CMK (cell line): ENCODE measurements around the gene PAX6.

ENCODE experiments used
- DNase-seq: peaks from one replicate; pipeline ENCODE4 v3.0.0-alpha.2; 2010; ENCODE audit warnings: low read depth

Gene PAX6

GRCh38 chr11:31822175-31822926 lies 11.2 kb upstream of the PAX6 start:
- no peak for DNase-seq

DNA sequence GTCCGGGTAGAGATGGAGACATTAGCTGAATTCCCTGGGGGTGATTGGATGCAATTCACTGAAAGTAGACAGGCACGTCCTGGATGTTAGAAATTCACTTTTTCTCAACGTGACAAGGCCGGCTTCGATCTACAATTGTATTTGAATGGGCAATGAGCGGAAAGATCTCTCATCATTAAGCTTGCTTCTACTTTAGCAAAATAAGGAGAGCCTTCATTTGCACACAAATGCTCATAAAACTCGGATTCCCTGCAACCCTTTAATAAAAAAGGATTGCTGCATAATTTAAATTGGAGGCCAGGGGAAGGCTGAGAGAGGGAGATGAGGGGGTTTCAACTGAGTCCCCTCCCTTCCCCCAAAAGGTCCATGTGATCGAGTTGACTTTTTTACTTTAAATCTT lies 10.6 kb upstream of the PAX6 start:
- DNase-seq, result no peak

DNA sequence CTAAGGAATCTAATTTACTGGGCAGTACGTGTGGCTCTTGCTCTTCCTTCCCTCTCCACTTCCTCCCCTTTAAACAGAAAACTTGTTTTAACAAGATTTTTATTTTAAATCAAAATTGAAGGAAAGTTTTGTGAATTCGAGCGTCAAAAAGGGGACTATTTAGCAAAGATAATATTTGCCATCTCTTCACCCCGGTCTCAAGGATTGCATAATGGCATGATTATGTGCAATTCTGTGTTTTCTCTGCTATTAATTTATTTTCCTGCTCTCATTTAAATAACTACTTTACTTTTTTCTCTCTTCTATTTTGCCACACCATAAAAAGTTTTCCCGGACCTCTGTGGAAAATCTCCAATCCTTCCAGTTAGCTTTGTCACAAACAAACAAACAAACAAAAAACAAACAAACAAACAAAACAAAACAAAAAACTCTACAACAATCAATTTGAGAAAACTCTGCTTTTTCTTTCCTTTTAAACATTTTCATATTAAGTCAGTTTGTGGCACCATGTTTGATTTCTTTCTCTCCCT lies 10.2 kb upstream of the PAX6 start:
- DNase-seq, result no peak

- DNase-seq, result no peak
Observed at GRCh38 chr11:31820438-31820818, 9.3 kb upstream of the PAX6 start.

- DNase-seq, result no peak
Observed at GRCh38 chr11:31819621-31820437, 8.7 kb upstream of the PAX6 start.

- no peak for DNase-seq
Observed at GRCh38 chr11:31818874-31819331, 7.8 kb upstream of the PAX6 start.

DNA sequence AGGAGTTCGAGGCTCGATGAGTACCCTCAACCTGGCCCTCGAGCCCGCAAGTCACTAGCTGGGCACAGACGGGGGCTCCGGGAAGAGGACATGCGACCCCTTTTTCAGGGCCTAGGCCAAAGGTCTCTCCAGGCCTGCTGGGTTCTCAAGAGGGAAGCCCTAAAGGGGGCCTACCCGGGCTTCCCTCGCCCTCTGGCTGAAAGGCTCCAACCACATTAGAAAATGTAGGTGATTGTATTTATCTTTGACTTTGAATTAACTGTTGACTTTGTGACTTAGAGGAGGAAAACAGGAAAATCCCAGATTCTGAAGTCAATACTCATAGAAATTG lies 7.3 kb upstream of the PAX6 start:
- DNase-seq, result no peak

- DNase-seq, result no peak
Observed at GRCh38 chr11:31817621-31818424, 6.7 kb upstream of the PAX6 start.

DNA sequence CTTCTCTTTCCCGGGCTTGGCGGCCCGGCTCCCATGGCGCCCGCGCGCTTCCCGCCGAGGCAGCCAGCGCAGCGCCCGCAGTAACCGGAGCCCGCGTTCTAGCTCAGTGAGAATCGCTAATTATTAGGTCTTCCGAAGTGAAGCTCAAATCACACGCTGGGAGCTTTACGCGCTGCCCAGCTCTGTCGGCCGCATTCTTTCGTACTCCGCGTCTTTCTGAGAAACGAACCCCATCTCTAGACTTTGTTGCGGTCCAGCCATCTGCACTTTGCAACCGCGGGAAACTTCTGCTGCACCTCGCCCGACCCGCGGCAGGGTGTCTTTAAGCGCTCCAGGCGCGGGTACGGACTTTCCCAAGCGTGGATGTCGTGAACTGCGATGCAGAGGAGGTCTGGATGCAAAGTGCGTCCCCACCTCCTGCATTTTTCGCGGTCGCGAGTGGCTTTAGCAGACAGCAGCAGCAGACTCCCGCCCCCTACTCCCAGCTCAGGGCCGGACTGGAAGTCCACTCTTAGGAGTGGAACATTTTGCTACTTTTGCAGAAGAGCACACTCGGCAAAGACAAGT lies 6.0 kb upstream of the PAX6 start:
- no peak for DNase-seq

DNA sequence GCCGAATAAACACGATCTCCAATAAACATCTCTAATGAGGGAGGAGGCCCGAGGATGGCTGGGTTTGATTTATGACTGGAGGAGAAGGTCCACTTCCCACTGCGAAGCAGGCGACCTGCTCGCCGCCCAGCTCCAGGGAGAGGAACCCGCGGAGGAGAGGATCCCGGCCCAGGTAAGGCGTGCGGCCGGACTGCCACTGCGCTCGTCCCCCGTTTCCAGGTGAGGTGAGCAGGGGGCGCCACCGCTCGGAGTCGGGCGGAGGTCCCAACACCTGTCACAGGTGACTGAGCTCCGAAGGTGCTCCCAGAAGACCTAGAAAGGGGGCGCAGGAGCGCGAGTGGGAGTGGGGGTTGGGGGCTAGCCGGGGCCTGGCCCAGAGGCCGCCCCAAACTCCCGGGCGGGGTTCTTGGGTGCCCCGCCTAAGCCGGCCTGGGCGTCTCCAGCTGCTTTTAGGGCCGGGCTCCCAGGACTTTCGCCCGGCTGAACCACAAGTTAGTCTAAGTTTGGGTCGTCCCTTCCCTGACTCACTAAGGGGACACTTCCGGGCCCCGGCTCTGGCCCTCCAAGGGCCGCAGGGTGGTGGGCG lies 5.4 kb upstream of the PAX6 start:
- DNase-seq, result no peak

- no peak for DNase-seq
Observed at GRCh38 chr11:31815711-31816467, 4.8 kb upstream of the PAX6 start.

GRCh38 chr11:31814176-31814868 lies 3.2 kb upstream of the PAX6 start:
- DNase-seq, result no peak

- DNase-seq, result no peak
Observed at GRCh38 chr11:31813391-31814175, 2.5 kb upstream of the PAX6 start.

DNA sequence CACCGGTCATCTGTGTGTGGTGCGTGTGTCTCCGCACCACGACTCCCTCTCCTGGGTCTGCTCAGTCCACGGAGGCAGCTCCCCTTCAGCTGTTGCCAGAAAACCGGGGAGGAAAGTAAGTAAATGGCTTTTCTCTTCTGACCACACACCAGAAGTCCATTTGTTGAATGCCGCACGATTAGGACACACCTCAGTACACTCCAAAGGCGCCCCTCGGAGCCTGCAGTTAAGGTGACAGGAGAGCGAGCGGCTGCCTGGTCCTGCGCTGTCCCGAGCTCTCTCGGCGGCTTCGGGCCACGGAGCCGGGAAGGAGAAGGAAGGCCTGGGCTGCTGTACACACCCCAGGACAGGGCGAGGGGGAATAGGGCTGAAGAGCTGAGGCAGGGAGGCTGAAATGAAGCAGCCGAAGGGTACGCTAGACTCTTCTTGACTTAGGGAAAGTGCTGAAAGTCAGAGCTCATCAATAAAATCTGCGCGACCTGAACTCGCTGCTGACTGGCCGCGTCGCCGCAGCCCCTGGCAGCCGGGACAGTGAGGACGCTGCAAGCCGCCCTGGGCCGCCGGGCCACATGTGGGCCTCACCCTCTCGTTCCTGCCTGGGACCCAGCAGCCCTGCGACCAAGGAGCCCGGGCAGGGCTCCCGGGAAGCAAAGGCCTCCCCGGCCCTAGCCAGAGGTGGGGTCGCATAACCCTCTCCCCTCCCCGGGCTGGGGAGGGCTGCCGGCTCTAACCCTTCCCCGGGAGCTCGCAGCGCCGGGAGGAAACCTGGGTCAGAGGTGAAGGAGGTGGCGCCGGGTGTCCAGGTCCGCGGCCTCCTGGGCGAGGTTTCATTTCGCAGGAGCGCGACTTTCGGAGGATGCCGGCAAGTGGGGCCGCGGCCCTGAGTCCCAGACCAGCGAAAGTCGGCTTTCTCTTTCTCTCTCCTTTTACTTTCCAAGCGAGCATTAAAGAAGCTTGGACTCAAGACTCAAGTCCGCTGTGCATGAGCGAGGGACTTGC lies 1.6 kb upstream of the PAX6 start:
- DNase-seq, result no peak

- DNase-seq, result no peak
Observed at GRCh38 chr11:31809857-31810778, 1.0 kb downstream of the PAX6 start.

GRCh38 chr11:31809541-31809856 lies 1.6 kb downstream of the PAX6 start:
- no peak for DNase-seq
